OCI-LY1 (cell line): ENCODE data around the gene HOXB6.

ENCODE experiments used
- EZH2 ChIP-seq: fragments of 200-600 bp; sonication (generic), shearing (Covaris generic); IDR thresholded peaks from 2 replicates; pipeline ENCODE4 v1.8.0; 2017; ENCODE audit warnings: borderline replicate concordance, mixed run types, mild to moderate bottlenecking, antibody characterized with exemption, low read length, moderate library complexity, mixed read lengths
- TF ChIP-seq, protein P1 (sequence below): fragments of 200-600 bp; sonication (generic), shearing (Covaris generic); IDR thresholded peaks from 2 replicates; pipeline ENCODE4 v1.5.1; 2017; ENCODE audit warnings: mild to moderate bottlenecking, antibody characterized with exemption, low read length, moderate library complexity, mixed read lengths

DNA sequence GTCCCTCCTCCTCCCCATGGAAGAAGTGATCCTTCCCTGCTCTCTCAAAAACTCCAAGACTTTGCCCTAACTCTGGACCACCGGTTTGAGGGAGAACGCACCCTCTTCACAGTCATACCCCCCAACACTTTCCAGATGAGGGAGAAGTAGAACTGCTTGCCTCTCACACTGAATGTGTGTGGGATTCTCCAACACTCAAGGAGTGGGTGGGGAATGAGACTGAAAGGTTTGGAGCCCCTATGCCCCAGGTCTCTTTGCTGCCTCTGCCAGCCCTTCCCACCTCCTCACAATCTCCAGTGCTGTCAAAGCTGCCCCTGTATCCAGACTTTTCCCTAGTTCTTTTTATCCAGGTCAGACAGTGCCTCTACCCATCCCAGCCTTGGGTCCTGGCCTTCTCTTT lies 38.1 kb downstream of the HOXB6 start:
- TF ChIP-seq, protein P1, sequence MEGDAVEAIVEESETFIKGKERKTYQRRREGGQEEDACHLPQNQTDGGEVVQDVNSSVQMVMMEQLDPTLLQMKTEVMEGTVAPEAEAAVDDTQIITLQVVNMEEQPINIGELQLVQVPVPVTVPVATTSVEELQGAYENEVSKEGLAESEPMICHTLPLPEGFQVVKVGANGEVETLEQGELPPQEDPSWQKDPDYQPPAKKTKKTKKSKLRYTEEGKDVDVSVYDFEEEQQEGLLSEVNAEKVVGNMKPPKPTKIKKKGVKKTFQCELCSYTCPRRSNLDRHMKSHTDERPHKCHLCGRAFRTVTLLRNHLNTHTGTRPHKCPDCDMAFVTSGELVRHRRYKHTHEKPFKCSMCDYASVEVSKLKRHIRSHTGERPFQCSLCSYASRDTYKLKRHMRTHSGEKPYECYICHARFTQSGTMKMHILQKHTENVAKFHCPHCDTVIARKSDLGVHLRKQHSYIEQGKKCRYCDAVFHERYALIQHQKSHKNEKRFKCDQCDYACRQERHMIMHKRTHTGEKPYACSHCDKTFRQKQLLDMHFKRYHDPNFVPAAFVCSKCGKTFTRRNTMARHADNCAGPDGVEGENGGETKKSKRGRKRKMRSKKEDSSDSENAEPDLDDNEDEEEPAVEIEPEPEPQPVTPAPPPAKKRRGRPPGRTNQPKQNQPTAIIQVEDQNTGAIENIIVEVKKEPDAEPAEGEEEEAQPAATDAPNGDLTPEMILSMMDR: no peak
- no peak for TF ChIP-seq EZH2
